HepG2 (cell line): ENCODE data around the gene TBC1D25. TPM values are rescaled to one million over a fixed set of nuclear protein-coding genes. Genes with fewer than 3 reads are reported as not detected.

Source experiments
- ARID5B ChIP-seq: IDR thresholded peaks from 2 replicates; pipeline ENCODE4 v1.4.0; 2020; ENCODE audit warnings: mild to moderate bottlenecking, missing genetic modification reagents
- ATF3 ChIP-seq: sonication (generic); formaldehyde crosslinking; IDR thresholded peaks from 2 replicates; pipeline ENCODE4 v1.4.0; 2020; ENCODE audit warnings: missing genetic modification reagents
- ATM ChIP-seq: fragments of 450-650 bp; IDR thresholded peaks from 2 replicates; pipeline ENCODE4 v1.7.1; 2017; ENCODE audit warnings: mild to moderate bottlenecking, borderline replicate concordance
- CEBPG ChIP-seq: IDR thresholded peaks from 2 replicates; pipeline ENCODE4 v1.6.1; 2016
- DBP ChIP-seq: sonication (generic); formaldehyde crosslinking; IDR thresholded peaks from 2 replicates; pipeline ENCODE4 v1.4.0; 2020; ENCODE audit warnings: missing genetic modification reagents; ENCODE audit errors: not compliant biosample characterization
- HMG20A ChIP-seq: IDR thresholded peaks from 2 replicates; pipeline ENCODE4 v1.6.1; 2016; ENCODE audit warnings: borderline replicate concordance
- HNRNPUL1 ChIP-seq: fragments of 200-400 bp; formaldehyde crosslinking; IDR thresholded peaks from 2 replicates; pipeline ENCODE4 v1.6.1; 2017; ENCODE audit warnings: low read depth, mild to moderate bottlenecking, low read length, moderate library complexity
- MAZ ChIP-seq, 2 experiments: sonication (generic) in 1 of 2; formaldehyde crosslinking in 1 of 2; IDR thresholded peaks; 2 replicates each; pipeline versions ENCODE4 v1.5.0 to v1.6.1; 2012 to 2020; ENCODE audit warnings: low read depth in 2 of 2, mild to moderate bottlenecking in 2 of 2, borderline replicate concordance in 1 of 2, improper control_type of control experiment in 1 of 2, low read length in 1 of 2, missing genetic modification reagents in 1 of 2, moderate library complexity in 1 of 2
- NR2F1 ChIP-seq, 2 experiments: fragments of 450-650 bp in 1 of 2; formaldehyde crosslinking in 1 of 2; IDR thresholded peaks; 2 replicates each; pipeline versions ENCODE4 v1.5.0 to v1.6.1; 2016 to 2020; ENCODE audit warnings: mild to moderate bottlenecking in 1 of 2, missing compliant biosample characterization in 1 of 2, missing genetic modification reagents in 1 of 2, moderate library complexity in 1 of 2
- NR2F2 ChIP-seq: IDR thresholded peaks from 2 replicates; pipeline ENCODE4 v1.6.1; 2012; ENCODE audit warnings: low read depth, inconsistent platforms, borderline replicate concordance
- NR3C1 ChIP-seq: sonication (generic); formaldehyde crosslinking; IDR thresholded peaks from 2 replicates; pipeline ENCODE4 v1.4.0; 2020; ENCODE audit warnings: missing genetic modification reagents
- POLR2G ChIP-seq: fragments of 200-400 bp; formaldehyde crosslinking; IDR thresholded peaks from 2 replicates; pipeline ENCODE4 v1.6.1; 2018; ENCODE audit warnings: mild to moderate bottlenecking, low read depth, low read length, moderate library complexity
- RARA ChIP-seq: IDR thresholded peaks from 2 replicates; pipeline ENCODE4 v1.6.1; 2016; ENCODE audit warnings: missing genetic modification reagents, missing compliant biosample characterization
- TIGD3 ChIP-seq: sonication (generic); formaldehyde crosslinking; IDR thresholded peaks from 2 replicates; pipeline ENCODE4 v1.5.1; 2020; ENCODE audit warnings: mild to moderate bottlenecking, missing genetic modification reagents, borderline replicate concordance
- ZFP1 ChIP-seq: IDR thresholded peaks from 2 replicates; pipeline ENCODE4 v1.6.1; 2016
- ZGPAT ChIP-seq: IDR thresholded peaks from 2 replicates; pipeline ENCODE4 v1.6.1; 2016; ENCODE audit warnings: mild to moderate bottlenecking
- ZNF17 ChIP-seq: sonication (generic); formaldehyde crosslinking; IDR thresholded peaks from 2 replicates; pipeline ENCODE4 v1.5.0; 2020; ENCODE audit warnings: mild to moderate bottlenecking, missing genetic modification reagents
- ZNF3 ChIP-seq: IDR thresholded peaks from 2 replicates; pipeline ENCODE4 v1.7.0; 2017; ENCODE audit warnings: inconsistent platforms
- ZNF367 ChIP-seq: sonication (generic); formaldehyde crosslinking; IDR thresholded peaks from 2 replicates; pipeline ENCODE4 v1.4.0; 2020; ENCODE audit warnings: missing genetic modification reagents, borderline replicate concordance
- ZNF382 ChIP-seq: sonication (generic); formaldehyde crosslinking; IDR thresholded peaks from 2 replicates; pipeline ENCODE4 v1.5.0; 2020; ENCODE audit warnings: missing genetic modification reagents, mild to moderate bottlenecking, borderline replicate concordance
- ZNF383 ChIP-seq: sonication (generic); formaldehyde crosslinking; IDR thresholded peaks from 2 replicates; pipeline ENCODE4 v1.4.0; 2020; ENCODE audit warnings: missing genetic modification reagents, mild to moderate bottlenecking, borderline replicate concordance
- ZNF597 ChIP-seq: sonication (generic); formaldehyde crosslinking; IDR thresholded peaks from 2 replicates; pipeline ENCODE4 v1.5.0; 2020; ENCODE audit warnings: missing genetic modification reagents
- ZNF605 ChIP-seq: sonication (generic); formaldehyde crosslinking; IDR thresholded peaks from 2 replicates; pipeline ENCODE4 v1.8.0; 2022; ENCODE audit warnings: mild to moderate bottlenecking, missing genetic modification reagents
- polyA plus RNA-seq, 8 experiments: library from polyadenylated mRNA; depleted of rRNA in 3 of 8; stranded (reverse) in 7 of 8; unstranded in 1 of 8; fragments of >200 nt; fragmentation: Illumina TruSeq in 4 of 8; extraction: Trizol in 4 of 8; gene quantifications; 2 replicates each; pipeline versions ENCODE4 v1.2.1 to v1.2.3, GENCODE V29; 2011 to 2016; ENCODE audit warnings: low read depth in 4 of 8, missing spikeins in 1 of 8, mixed read lengths in 1 of 8; ENCODE audit not compliant: insufficient read depth in 1 of 8
- total RNA-seq, 5 experiments: library from RNA; depleted of rRNA; stranded (reverse); fragments of >200 nt; fragmentation: Illumina TruSeq; extraction: Trizol; gene quantifications; 2 replicates each; pipeline ENCODE4 v1.2.3, GENCODE V29; 2016; ENCODE audit warnings: low read depth in 1 of 5

TBC1D25 gene
- total and polyA plus RNA-seq, 2 of the 13 experiments (the other 11 are each of a cell fraction or from before 2014, with no cell fraction given): 3.5 to 4.7 TPM

- TF ChIP-seq ZNF382 (CRISPR knock-in tag) (no peak), ZNF383 (no peak), ZNF3 (CRISPR knock-in tag) (no peak), CEBPG (CRISPR knock-in tag) (peak; percentile 86), POLR2G (no peak), ZNF367 (CRISPR knock-in tag) (no peak), ZNF17 (no peak), NR2F2 (peak; percentile 85), ATM (no peak), HNRNPUL1 (no peak), TIGD3 (CRISPR knock-in tag) (no peak), DBP (CRISPR knock-in tag) (no peak), RARA (CRISPR knock-in tag) (peak; percentile 84), MAZ (IDR thresholded peaks at IDR 0.05; ENCODE audit: borderline replicate concordance, low read depth, low read length) (no peak), MAZ (CRISPR knock-in tag; IDR thresholded peaks at IDR 0.05; ENCODE audit: low read depth) (no peak), ZGPAT (CRISPR knock-in tag) (no peak), ATF3 (CRISPR knock-in tag) (peak; percentile 69), ARID5B (peak; percentile 82), ZNF605 (CRISPR knock-in tag) (no peak), ZNF597 (CRISPR knock-in tag) (no peak), NR2F1 (CRISPR knock-in tag; IDR thresholded peaks at IDR 0.05) (peak; percentile 77 to 87), NR3C1 (CRISPR knock-in tag) (no peak), HMG20A (CRISPR knock-in tag) (peak; percentile 57; the same call in 1 of the 2 replicates), ZFP1 (CRISPR knock-in tag) (no peak)
Measured at GRCh38 chrX:48505481-48505880, 34.0 kb upstream of the TBC1D25 start (continued).
